HG02885 (cell line): Measurements from ENCODE around the gene TBC1D22A.

ENCODE experiments used
- ATAC-seq: cut with Tn5 transposase; IDR thresholded peaks from one replicate; pipeline ENCODE4 v1.9.1; 2021; ENCODE audit warnings: mild to moderate bottlenecking; ENCODE audit not compliant: unreplicated experiment, poor library complexity

TBC1D22A gene

GRCh38 chr22:46915950-46916730 is 153.7 kb downstream of the TBC1D22A start:
- ATAC-seq = no peak

DNA sequence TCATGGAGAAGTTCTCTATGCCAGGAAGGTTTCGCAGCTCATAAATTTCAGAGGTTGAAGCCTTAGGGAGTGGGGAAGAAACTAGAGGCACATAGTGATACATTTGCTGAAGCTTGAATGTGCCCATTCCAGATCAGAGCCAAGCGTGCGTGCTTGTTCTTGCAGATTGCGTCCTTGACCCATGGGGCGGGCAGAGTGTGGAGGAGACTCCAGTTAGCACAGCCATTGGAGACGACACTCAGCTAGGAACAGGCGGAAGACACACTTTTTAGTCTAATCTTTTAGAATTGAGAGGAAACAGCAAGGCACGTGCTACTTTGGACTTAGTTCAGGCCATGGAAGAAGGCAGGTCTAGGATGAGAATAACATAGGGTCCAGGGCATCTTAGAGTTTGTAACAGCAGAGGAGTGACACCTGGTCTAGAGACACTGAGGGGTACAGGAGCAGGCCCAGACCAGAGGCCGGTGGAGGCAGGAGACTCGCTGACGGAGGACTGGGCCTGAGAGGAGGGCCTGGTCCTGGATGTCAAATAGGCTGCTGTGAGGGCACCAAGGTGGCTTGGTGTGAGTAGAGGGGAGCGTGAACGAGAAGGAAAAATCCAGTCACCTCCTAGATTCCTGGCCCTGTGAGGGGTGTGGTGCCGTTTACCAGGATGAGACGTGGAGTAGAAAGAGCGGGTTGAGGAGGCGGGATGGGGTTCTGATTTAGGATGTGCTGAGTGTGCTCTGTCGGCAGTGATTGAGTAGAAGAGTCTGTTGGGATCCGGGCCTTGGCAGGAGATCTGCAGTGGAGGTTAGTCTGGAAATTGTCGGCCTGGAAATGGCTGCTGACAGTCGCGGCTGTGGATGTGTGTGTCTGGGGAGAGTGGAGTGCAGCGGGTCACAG is 154.7 kb downstream of the TBC1D22A start:
- no peak for ATAC-seq

DNA sequence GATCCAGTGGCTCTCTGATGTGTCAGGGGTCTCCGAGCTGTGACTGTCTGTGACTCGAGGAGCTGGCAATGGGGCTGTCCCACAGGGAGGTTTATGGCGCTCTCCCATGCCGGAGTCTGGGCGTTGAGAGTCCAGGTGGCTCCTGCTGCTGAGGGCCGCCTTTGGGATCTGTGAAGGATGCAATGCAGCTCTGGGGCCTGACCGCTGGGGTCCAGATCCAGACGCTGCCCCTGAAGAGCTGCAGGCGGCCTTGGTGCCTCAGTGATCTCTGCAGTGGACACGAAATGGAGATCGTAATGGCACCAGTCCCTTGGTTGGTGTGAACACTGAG is 155.3 kb downstream of the TBC1D22A start:
- no peak for ATAC-seq

DNA sequence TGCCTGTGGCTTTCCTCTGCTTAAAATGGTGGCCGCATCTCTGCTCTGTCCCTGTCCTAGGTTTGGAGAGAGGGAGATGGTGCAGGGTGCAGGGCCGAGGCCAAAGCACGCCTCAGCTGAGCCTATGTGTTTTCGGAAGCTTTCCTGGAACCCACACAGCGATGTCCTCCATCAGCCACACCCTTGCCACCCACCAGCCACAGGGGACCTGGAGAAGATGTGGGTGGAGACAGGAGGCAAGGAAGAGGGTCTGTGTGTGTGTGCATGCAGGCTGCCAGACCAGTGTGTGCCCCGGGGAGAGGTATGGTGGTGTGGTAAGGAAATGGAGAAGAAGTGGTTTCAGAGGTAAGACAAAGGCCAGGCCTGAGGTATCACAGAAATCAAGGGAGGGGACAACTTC is 155.7 kb downstream of the TBC1D22A start:
- no peak for ATAC-seq

DNA sequence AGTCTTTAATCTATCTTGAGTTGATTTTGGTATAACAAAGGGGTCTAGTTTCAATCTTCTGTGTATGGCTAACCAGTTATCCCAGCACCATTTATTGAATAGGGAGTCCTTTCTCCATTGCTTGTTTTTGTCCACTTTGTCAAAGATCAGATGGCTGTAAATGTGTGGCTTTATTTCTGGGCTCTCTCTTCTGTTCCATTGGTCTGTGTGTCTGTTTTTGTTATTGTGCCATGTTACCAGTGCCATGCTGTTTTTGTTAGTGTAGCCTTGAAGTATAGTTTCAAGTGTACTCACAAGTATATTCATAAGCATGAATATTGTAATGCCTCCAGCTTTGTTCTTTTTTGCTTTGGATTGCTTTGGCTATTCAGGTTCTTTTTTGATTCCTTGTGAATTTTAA is 159.6 kb downstream of the TBC1D22A start:
- no peak for ATAC-seq

DNA sequence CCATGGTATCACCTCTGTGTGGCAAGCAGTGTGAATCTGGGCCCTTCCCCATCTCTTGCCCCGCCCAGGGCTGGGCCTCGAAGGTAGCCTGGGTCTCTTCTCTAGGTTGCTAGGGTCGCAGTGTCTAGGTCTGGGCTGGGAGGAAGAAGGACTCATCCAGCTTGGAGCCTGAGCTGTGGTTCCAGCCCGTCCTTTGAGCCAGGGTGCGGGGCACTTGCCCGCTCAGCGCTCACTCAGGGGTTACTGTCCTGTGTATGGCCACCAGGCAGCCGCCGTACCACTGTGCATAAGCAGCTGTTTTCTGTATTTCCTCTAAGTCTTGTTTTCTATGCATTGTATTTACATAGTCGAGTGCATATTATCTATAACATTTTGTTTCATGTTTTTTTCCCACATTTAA is 160.9 kb downstream of the TBC1D22A start:
- no peak for ATAC-seq

DNA sequence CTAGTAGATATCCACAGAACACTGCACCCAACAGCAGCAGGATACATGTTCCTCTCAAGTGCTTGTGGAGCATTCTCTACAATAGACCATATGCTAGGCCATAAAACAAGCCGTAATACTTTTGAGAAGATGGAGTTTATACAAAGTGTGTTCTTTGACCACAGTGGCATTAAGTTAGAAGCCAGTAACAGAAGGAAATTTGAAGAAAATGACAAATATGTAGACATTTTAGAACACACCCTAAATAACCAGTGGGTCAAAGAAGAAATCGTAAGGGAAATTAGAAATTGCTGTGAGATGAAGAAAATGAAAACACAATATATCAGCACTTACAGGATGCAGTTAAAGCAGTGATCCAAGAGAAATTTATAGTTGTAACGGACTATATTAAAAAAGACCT is 163.4 kb downstream of the TBC1D22A start:
- ATAC-seq = no peak

GRCh38 chr22:46929046-46929709 is 166.7 kb downstream of the TBC1D22A start:
- no peak for ATAC-seq

GRCh38 chr22:46929710-46930204 is 167.3 kb downstream of the TBC1D22A start:
- ATAC-seq = no peak

- no peak for ATAC-seq
Observed at GRCh38 chr22:46931414-46931813, 169.0 kb downstream of the TBC1D22A start.

- no peak for ATAC-seq
Observed at GRCh38 chr22:46931881-46932280, 169.4 kb downstream of the TBC1D22A start.

DNA sequence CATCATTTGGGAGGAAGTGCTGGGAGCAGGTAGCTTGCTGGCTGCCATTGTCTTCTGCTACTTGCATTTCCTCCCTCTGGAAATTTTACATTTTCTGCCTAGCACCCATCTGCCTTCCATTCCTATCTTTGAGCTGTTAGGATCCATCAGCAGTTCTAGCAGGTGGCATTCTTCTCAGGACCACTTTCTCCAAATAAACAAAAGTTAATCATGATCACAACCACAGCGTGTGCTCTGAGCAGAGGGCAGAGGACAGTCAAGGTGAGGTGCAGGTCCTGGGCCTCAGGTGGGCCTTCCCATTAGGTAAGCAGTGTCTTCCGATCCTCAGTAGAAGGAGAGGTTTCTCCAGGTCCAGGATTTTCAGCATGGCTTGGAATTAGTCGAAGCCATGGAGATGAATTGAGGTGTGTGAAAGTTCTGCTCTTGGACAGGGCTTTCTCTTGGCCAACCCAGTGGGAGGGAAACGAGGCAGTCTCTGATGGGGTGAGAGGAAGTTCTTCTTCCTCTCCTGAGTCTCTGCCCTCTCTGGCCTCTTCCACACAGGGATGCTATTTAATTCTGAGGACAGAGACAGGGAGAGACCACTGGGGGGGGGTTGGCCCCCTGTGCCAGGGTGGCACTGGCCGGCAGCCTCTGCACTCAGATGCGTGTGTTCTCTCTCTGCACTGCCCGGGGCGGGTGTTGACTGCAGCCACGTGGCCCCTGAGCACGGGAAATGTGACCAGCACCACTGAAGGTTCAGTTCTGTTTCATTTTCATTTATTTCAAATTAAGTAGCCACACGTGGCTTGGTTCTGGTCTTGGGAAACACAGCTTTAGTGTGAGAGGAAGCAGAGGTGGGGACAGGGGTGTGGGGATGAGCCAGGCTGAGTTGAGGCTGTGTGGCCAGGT is 170.8 kb downstream of the TBC1D22A start:
- no peak for ATAC-seq

DNA sequence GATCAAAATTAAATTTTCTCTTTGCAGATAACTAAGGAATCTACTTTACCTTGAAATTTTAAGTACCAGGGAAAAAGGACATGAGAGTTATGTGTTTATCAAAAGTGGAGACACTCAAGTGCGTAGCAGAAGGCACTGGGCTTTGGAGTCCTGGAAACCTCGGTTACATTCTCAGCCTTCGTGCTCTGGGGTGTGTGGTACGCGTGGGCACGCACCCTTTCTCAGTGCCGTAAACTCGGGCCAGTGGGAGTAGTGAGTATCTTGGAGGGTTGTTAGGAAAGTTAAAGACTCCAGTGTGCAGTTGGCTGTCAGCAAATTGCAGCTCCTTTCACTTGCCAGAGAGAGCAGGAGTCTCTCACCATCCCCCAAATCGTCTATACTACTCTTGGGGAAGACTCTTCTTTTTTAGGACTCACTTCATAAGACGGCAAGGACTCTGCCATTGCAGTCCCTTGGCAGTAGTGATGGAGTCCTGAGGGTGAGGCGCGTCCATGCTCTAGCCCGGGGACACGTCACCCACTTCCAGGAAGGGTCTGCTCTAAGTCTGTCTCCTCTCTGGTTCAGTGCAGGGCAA is 171.8 kb downstream of the TBC1D22A start:
- ATAC-seq = no peak

DNA sequence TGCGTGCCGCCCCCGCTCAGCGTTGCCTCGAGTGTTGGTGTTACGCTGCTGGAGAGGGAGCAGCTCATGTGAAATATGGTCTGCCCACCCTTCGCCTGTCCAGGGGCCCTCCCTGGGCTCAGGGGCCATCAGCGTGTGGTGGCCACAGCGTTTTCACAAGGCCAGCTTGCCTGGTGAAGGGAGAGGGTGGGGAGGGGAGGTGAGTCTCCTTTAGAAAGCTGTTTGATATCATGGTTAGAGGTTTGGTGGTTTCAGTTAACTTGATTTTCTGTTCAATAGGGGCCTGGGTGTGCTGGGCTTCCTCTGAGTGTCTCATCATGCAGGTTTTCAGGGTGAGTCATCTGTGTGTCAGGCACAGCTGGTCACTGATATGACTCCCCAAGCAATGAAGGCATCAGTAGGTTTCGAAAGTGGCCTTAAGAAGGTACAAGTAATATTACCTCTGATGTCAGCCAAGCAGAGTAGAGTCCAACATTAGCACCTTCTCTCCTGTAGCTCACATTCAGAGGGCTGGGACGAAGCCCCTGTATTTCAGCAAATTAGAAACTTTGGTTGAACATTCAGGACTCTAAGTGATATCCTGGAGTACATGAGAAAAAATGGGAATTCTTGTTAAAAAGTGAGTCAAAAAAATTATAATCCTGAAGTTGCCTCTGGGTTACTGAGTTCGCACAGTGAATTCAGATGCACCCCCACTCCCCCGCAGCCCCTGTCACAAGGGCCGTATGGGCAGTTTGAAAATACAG is 172.5 kb downstream of the TBC1D22A start:
- ATAC-seq = peak; percentile 57

DNA sequence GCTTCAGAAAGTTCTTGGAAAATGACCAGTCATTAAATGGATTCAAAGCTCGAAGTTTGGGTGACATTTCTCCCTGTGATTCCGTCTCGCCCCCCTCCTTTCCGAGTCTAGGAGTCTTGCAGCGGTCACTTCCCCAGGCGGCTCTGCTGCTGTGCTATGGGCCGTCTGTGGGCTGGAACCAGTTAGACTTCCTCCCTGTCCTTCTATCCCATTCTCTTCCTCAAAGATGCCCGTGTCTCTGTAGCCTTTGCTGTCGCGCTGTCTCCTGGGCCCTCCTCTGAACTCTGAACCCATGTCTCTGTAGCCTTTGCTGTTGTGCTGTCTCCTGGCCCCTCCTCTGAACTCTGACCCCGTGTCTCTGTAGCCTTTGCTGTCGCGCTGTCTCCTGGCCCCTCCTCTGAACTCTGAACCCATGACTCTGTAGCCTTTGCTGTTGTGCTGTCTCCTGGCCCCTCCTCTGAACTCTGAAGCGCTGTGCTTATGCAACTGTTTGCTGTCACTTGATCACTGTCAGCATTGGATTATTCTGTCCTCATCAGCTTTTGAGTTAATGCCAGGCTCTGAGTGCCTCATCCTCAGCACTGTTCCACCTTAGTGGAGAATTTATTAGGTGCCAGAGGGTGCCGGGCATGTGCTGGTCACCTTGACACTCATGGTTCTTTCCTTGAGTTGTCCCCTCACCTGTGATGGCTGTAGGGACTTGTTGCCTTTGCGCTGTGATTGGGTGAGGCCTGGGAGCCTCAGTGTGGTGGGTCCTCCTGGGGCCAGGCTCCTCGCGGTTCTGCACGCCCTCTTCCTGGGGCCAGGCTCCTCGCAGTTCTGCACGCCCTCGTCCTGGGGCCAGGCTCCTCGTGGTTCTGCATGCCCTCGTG is 173.3 kb downstream of the TBC1D22A start:
- no peak for ATAC-seq

DNA sequence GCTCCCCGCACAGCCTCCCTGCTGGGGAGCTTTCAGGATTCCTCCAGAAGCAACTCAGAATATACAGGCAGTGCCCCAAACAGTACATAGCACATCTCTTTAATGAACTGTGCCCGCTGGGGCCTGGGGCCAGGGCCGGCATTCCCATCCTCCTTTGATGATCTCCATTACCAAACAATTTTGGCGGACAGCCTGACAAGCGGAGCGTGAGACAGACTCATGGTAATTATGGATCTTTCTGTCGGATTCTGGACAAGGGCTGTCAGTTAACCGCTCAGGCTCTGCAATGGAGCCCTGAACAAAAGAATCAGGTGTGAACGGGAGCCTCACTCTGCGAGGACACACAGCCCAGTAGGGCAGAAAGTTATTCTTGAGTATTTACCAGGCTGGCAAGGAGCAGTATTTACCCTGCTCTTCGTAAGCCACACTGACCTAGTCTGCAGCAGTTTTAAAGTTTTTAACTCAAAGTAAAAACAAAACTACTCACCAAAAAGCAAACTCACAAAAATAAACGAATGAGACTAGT is 174.0 kb downstream of the TBC1D22A start:
- ATAC-seq = no peak

DNA sequence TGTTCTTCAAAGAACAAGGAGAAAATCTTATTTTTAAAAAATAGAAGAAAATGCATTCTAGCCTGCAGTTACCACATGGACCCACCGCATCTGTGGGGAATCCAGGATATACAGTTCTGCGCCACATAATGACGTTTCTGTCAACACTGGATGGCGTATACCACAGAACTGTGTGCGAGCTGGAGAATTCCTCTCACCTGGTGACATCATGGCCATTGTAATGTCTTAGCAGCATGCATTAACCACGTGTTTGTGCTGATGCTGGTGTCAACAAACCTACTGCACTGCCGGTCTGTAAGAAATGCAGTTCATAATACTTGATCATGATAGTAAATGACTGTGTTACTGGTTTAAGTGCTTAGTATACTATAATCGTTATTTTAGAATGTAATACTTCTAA is 174.7 kb downstream of the TBC1D22A start:
- ATAC-seq = no peak

DNA sequence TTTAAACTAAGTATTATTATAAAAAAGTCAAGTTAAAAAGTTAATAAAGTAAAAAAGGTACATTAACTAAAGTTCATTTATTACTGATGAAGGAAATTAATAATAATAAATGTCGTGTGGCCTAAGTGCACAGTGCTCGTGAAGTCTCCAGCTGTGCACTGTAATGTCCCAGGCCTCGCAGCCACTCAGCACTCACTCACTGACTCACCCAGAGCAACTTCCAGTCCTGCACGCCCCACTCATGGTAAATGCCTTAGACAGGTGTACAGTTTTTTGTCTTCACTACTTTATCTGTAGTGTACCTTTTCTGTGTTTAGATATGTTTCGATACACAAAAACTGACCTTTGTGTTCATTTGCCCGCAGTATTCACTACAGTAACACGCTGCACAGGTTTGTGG is 175.5 kb downstream of the TBC1D22A start:
- no peak for ATAC-seq
